GM15510 (cell line): ENCODE measurements around the gene ATP7A.

Experiments used
- POLR2A ChIP-seq: IDR thresholded peaks from 3 replicates; pipeline ENCODE4 v1.6.1; 2011; ENCODE audit warnings: borderline replicate concordance; ENCODE audit not compliant: insufficient read length; ENCODE audit errors: extremely low read depth

ATP7A gene

GRCh38 chrX:77935886-77936285, 25.4 kb downstream of the ATP7A start:
- no peak for TF ChIP-seq POLR2A

GRCh38 chrX:77936299-77936698, 25.8 kb downstream of the ATP7A start:
- no peak for TF ChIP-seq POLR2A

- no peak for TF ChIP-seq POLR2A
These were observed 26.8 kb downstream of the ATP7A start for GRCh38 chrX:77937291-77937690.

GRCh38 chrX:77938083-77938680, 27.7 kb downstream of the ATP7A start:
- TF ChIP-seq POLR2A: no peak

GRCh38 chrX:77945910-77946545, 35.5 kb downstream of the ATP7A start:
- no peak for TF ChIP-seq POLR2A

- no peak for TF ChIP-seq POLR2A
These were observed 36.1 kb downstream of the ATP7A start for GRCh38 chrX:77946571-77946970.

GRCh38 chrX:77949840-77950239, 39.3 kb downstream of the ATP7A start:
- TF ChIP-seq POLR2A: no peak

GRCh38 chrX:77952173-77952572, 41.7 kb downstream of the ATP7A start:
- no peak for TF ChIP-seq POLR2A

GRCh38 chrX:77953302-77953701, 42.8 kb downstream of the ATP7A start:
- no peak for TF ChIP-seq POLR2A

GRCh38 chrX:77953708-77954107, 43.2 kb downstream of the ATP7A start:
- TF ChIP-seq POLR2A: no peak

GRCh38 chrX:77960567-77960966, 50.1 kb downstream of the ATP7A start:
- TF ChIP-seq POLR2A: no peak

- no peak for TF ChIP-seq POLR2A
These were observed 50.6 kb downstream of the ATP7A start for GRCh38 chrX:77961063-77961462.

- no peak for TF ChIP-seq POLR2A
These were observed 51.8 kb downstream of the ATP7A start for GRCh38 chrX:77962068-77962902.

- no peak for TF ChIP-seq POLR2A
These were observed 55.9 kb downstream of the ATP7A start for GRCh38 chrX:77966361-77966760.

GRCh38 chrX:77967631-77968030, 57.1 kb downstream of the ATP7A start:
- no peak for TF ChIP-seq POLR2A

- TF ChIP-seq POLR2A: no peak
These were observed 59.0 kb downstream of the ATP7A start, which contains the start of gene PGAM4 for GRCh38 chrX:77969538-77969937. Gene PGAM4 (minus strand): TSS chrX:77969638. CDS start chrX:77969638, 0 bp downstream.
